K562 (cell line): ENCODE measurements around the gene LASP1NB.

Experiments
- ATAC-seq: fragments of 200-7000 bp; cut with Tn5 transposase; 3 replicates; pipeline ENCODE4 v1.9.1; 2020; ENCODE audit warnings: moderate library complexity
- BruUV-seq: library from RNA; stranded (reverse); fragments of 400-500 nt; replicated peaks from 2 replicates; lab custom pipeline; 2021; lab: Mats Ljungman, UMichigan
- CTCF ChIA-PET: fragments of 300-600 bp; formaldehyde crosslinking; extraction: SDS; loops from one replicate; lab custom pipeline; 2021; ENCODE audit warnings: low intra/inter-chr PET ratio; lab: Yijun Ruan, JAX
- POLR2A ChIA-PET: fragments of 300-600, 350-650 bp; sonication (Branson Sonifier 250); formaldehyde crosslinking; extraction: SDS; loops from one replicate; lab custom pipeline; 2021; ENCODE audit warnings: antibody characterized with exemption, inconsistent platforms; lab: Yijun Ruan, JAX
- DNase-seq, 4 experiments: peaks; one replicate each; pipeline versions ENCODE4 v3.0.0 to v3.0.0-alpha.2; 2011 to 2018; ENCODE audit warnings: low spot score in 3 of 4, mixed read lengths in 3 of 4; ENCODE audit errors: extremely low read depth in 1 of 4
- FAIRE-seq: peaks from 2 replicates; lab custom pipeline; 2011; peaks lifted over from hg19 to GRCh38; lab: Jason Lieb, UNC
- H2AFZ ChIP-seq: 2 replicates; pipeline ENCODE4 v1.6.0; 2011; ENCODE audit warnings: low read depth, low read length, control low read depth, inconsistent platforms
- H3K27ac ChIP-seq: fragments of 200-600 bp; 3 replicates; pipeline ENCODE4 v1.8.0; 2011; ENCODE audit warnings: low read depth, mild to moderate bottlenecking, control low read depth, inconsistent platforms, low read length, moderate library complexity, mixed read lengths; ENCODE audit errors: extremely low read depth
- H3K27me3 ChIP-seq, 2 experiments: fragments of 300-600 bp in 1 of 2; 2 replicates in 1 of 2; 3 replicates in 1 of 2; pipeline versions ENCODE4 v1.6.0 to v1.8.0; 2011; ENCODE audit warnings: inconsistent platforms in 2 of 2, low read length in 2 of 2, mild to moderate bottlenecking in 1 of 2, mixed read lengths in 1 of 2, moderate library complexity in 1 of 2; ENCODE audit not compliant: control insufficient read depth in 2 of 2, insufficient read depth in 2 of 2
- H3K36me3 ChIP-seq: fragments of 300-600 bp; 3 replicates; pipeline ENCODE4 v1.8.0; 2011; ENCODE audit warnings: mild to moderate bottlenecking, low read length, inconsistent platforms; ENCODE audit not compliant: control insufficient read depth, insufficient read depth
- H3K4me1 ChIP-seq, 2 experiments: fragments of 200-600 bp in 1 of 2; replicated peaks in 1 of 2; 2 replicates in 1 of 2; 3 replicates in 1 of 2; pipeline versions ENCODE4 v1.5.1 to v1.8.0; 2011; ENCODE audit warnings: inconsistent platforms in 2 of 2, low read length in 2 of 2, mild to moderate bottlenecking in 1 of 2, mixed read lengths in 1 of 2, moderate library complexity in 1 of 2; ENCODE audit not compliant: control insufficient read depth in 2 of 2, insufficient read depth in 2 of 2
- H3K4me2 ChIP-seq: 2 replicates; pipeline ENCODE4 v1.6.1; 2011; ENCODE audit warnings: low read length, control low read depth, inconsistent platforms, mixed read lengths; ENCODE audit not compliant: insufficient read depth
- H3K4me3 ChIP-seq: fragments of 200-600 bp; sonication (generic), shearing (Covaris generic); 2 replicates; pipeline ENCODE4 v1.5.1; 2016; ENCODE audit warnings: control low read depth, inconsistent platforms
- H3K79me2 ChIP-seq: fragments of 200-600 bp; 3 replicates; pipeline ENCODE4 v1.8.0; 2011; ENCODE audit warnings: low read length, inconsistent platforms; ENCODE audit not compliant: control insufficient read depth, insufficient read depth
- H3K9ac ChIP-seq, 2 experiments: 2 replicates each; pipeline versions ENCODE4 v1.6.0 to v1.6.1; 2011; ENCODE audit warnings: low read depth in 2 of 2, low read length in 2 of 2, control low read depth in 1 of 2, inconsistent platforms in 1 of 2, mild to moderate bottlenecking in 1 of 2, mixed read lengths in 1 of 2; ENCODE audit not compliant: insufficient read depth in 1 of 2
- H3K9me1 ChIP-seq: one replicate; pipeline ENCODE4 v1.6.0; 2011; ENCODE audit warnings: inconsistent platforms, mild to moderate bottlenecking, low read length, moderate library complexity; ENCODE audit not compliant: control insufficient read depth, insufficient read depth
- H3K9me3 ChIP-seq: replicated peaks from 2 replicates; pipeline ENCODE4 v1.5.1; 2011; ENCODE audit warnings: low read depth, low read length, inconsistent platforms; ENCODE audit not compliant: control insufficient read depth, insufficient read depth
- H4K20me1 ChIP-seq: replicated peaks from 2 replicates; pipeline ENCODE4 v1.6.1; 2011; ENCODE audit warnings: low read length, inconsistent platforms, mixed read lengths; ENCODE audit not compliant: control insufficient read depth, insufficient read depth
- CCAR2 ChIP-seq: fragments of 200-400 bp; formaldehyde crosslinking; IDR thresholded peaks from 2 replicates; pipeline ENCODE4 v1.6.1; 2017; ENCODE audit warnings: mild to moderate bottlenecking, low read depth, low read length
- CREM ChIP-seq: IDR thresholded peaks from 2 replicates; pipeline ENCODE4 v1.6.1; 2014; ENCODE audit warnings: antibody characterized with exemption, low read depth
- CXXC5 ChIP-seq: fragments of 250-450 bp; sonication (Bioruptor Pico); IDR thresholded peaks from 2 replicates; pipeline ENCODE4 v1.8.0; 2022; ENCODE audit warnings: inconsistent platforms, mild to moderate bottlenecking, moderate library complexity
- ELF1 ChIP-seq: fragments of 200-800 bp; sonication (Bioruptor generic); IDR thresholded peaks from 2 replicates; pipeline ENCODE4 v1.6.1; 2016; ENCODE audit warnings: missing genetic modification characterization, missing compliant biosample characterization
- EZH2 ChIP-seq: IDR thresholded peaks from 2 replicates; pipeline ENCODE4 v1.6.1; 2012; ENCODE audit warnings: low read depth, mild to moderate bottlenecking, inconsistent platforms, low read length, borderline replicate concordance
- FOXK1 ChIP-seq: sonication (generic); formaldehyde crosslinking; IDR thresholded peaks from 2 replicates; pipeline ENCODE4 v1.8.0; 2022; ENCODE audit warnings: missing genetic modification reagents, mild to moderate bottlenecking, borderline replicate concordance
- GABPA ChIP-seq: fragments of 200-800 bp; sonication (Bioruptor generic); conservative IDR thresholded peaks from 2 replicates; pipeline ENCODE4 v1.6.1; 2016; ENCODE audit warnings: low read depth, missing genetic modification characterization, missing compliant biosample characterization
- MEIS2 ChIP-seq: fragments of 450-650 bp; IDR thresholded peaks from 2 replicates; pipeline ENCODE4 v1.6.1; 2014; ENCODE audit warnings: mild to moderate bottlenecking; ENCODE audit not compliant: partially characterized antibody
- MTA1 ChIP-seq: fragments of 450-650 bp; IDR thresholded peaks from 2 replicates; pipeline ENCODE4 v1.6.1; 2017; ENCODE audit warnings: borderline replicate concordance
- POLR2G ChIP-seq: fragments of 200-400 bp; formaldehyde crosslinking; IDR thresholded peaks from 2 replicates; pipeline ENCODE4 v1.6.1; 2017; ENCODE audit warnings: low read depth, mild to moderate bottlenecking, antibody characterized with exemption, low read length, moderate library complexity
- PRMT5 ChIP-seq: sonication (generic); formaldehyde crosslinking; IDR thresholded peaks from 2 replicates; pipeline ENCODE4 v1.5.0; 2020; ENCODE audit warnings: missing genetic modification reagents
- RBM15 ChIP-seq: fragments of 200-400 bp; formaldehyde crosslinking; IDR thresholded peaks from 2 replicates; pipeline ENCODE4 v1.6.1; 2018; ENCODE audit warnings: mild to moderate bottlenecking, low read length, moderate library complexity; ENCODE audit not compliant: insufficient read depth
- SRSF9 ChIP-seq: fragments of 200-400 bp; formaldehyde crosslinking; IDR thresholded peaks from 2 replicates; pipeline ENCODE4 v1.6.1; 2017; ENCODE audit warnings: low read depth, low read length, borderline replicate concordance
- TBL1XR1 ChIP-seq, 2 experiments: IDR thresholded peaks; 2 replicates each; pipeline ENCODE4 v1.6.1; 2012; ENCODE audit warnings: improper control_type of control experiment in 2 of 2, low read length in 2 of 2, mild to moderate bottlenecking in 1 of 2
- ZFX ChIP-seq: sonication (generic); formaldehyde crosslinking; IDR thresholded peaks from 2 replicates; pipeline ENCODE4 v1.8.0; 2022; ENCODE audit warnings: mild to moderate bottlenecking, missing genetic modification reagents, moderate library complexity
- ZNF589 ChIP-seq: fragments of 200-800 bp; sonication (Bioruptor generic); IDR thresholded peaks from 2 replicates; pipeline ENCODE4 v1.6.1; 2016; ENCODE audit warnings: low read depth, missing genetic modification characterization, missing compliant biosample characterization
- ZNF830 ChIP-seq: fragments of 250-450 bp; sonication (Bioruptor Pico); IDR thresholded peaks from 2 replicates; pipeline ENCODE4 v1.5.0; 2021; ENCODE audit warnings: mild to moderate bottlenecking
- WGBS: fragments of 100-300 bp; shearing (Covaris generic); methylation state at CpG from one replicate; pipeline ENCODE4 v1.1.6; 2016; ENCODE audit warnings: low coverage, mixed read lengths; ENCODE audit not compliant: insufficient coverage; ENCODE audit errors: missing lambda C conversion rate; 5-methylcytosine and 5-hydroxymethylcytosine counted together
- in situ Hi-C: fragments of 300-500 bp; cut with MboI; formaldehyde crosslinking; loops from 4 replicates; pipeline ENCODE4 v1.15.0; 2018; ENCODE audit warnings: inconsistent platforms, mixed read lengths
- intact Hi-C: fragments of 100-400 bp; cut with micrococcal nuclease; formaldehyde crosslinking; loops from 2 replicates; pipeline ENCODE4 v1.14.2; 2022
- TF ChIP-seq, protein P1 (sequence below), 3 experiments: fragments of 200-800 bp in 1 of 3; sonication (Bioruptor generic) in 1 of 3; sonication (generic) in 1 of 3; formaldehyde crosslinking in 1 of 3; IDR thresholded peaks; 2 replicates each; pipeline versions ENCODE4 v1.6.1 to v1.8.0; 2016 to 2022; ENCODE audit warnings: mild to moderate bottlenecking in 2 of 3, missing compliant biosample characterization in 2 of 3, missing genetic modification characterization in 2 of 3, missing genetic modification reagents in 1 of 3
- TF ChIP-seq, protein P2 (sequence below): fragments of 200-800 bp; sonication (Bioruptor generic); IDR thresholded peaks from 2 replicates; pipeline ENCODE4 v1.6.1; 2017; ENCODE audit warnings: missing genetic modification characterization, missing compliant biosample characterization
- TF ChIP-seq, protein P3 (sequence below): sonication (generic); IDR thresholded peaks from 2 replicates; pipeline ENCODE4 v1.6.1; 2016

Gene LASP1NB

GRCh38 chr17:38960402-38960801, 35.0 kb downstream of the LASP1NB start (continued):
- TF ChIP-seq, protein P1, sequence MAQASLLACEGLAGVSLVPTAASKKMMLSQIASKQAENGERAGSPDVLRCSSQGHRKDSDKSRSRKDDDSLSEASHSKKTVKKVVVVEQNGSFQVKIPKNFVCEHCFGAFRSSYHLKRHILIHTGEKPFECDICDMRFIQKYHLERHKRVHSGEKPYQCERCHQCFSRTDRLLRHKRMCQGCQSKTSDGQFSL (CRISPR knock-in tag; IDR thresholded peaks at IDR 0.05) = no peak
- TF ChIP-seq, protein P1 (tag; IDR thresholded peaks at IDR 0.05) = no peak
- no peak for TF ChIP-seq ZFX (CRISPR knock-in tag)
- no peak for TF ChIP-seq TBL1XR1 (IDR thresholded peaks at IDR 0.05; ENCODE audit: low read length in 2 of 2)
- no peak for TF ChIP-seq SRSF9

DNA sequence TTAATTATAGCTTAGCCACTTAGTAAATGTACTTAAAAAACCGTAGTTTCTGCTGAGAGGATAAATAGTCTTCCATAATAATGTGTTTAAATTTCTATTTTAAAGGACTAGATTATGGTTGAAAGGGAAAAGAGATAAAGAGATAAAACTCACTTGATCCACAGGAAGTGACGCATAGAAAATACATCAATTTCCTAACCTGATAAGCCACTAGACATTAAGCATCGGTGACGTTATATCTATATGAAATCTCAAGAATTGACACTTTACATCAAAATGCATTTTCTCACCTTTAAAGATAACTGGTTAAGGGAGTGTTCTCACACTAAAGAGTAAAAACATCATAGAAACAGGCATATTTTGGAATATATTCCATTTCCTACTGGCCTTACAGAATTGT, 36.0 kb downstream of the LASP1NB start:
- no peak for FAIRE-seq
- Histone ChIP-seq H2AFZ (no peak overlapping the region), H3K9me1 (no peaks in the 10 kb centered on the region), H3K9me3 (no peaks in the 10 kb centered on the region), H3K36me3 (no peaks in the 10 kb centered on the region), H3K9ac (no peak overlapping the region), H3K27ac (no peak overlapping the region), H3K27me3 (no peaks in the 10 kb centered on the region), H4K20me1 (no peaks in the 10 kb centered on the region), H3K4me3 (no peak overlapping the region), H3K4me2 (no peak overlapping the region), H3K4me1 (no peaks in the 10 kb centered on the region), H3K79me2 (no peaks in the 10 kb centered on the region)
- 6% methylated on average over 4 of the region's 4 CpGs for WGBS
- in situ Hi-C loops (no loop called here), intact Hi-C loops (no loop called here)
- DNase-seq = no peak
- ChIA-PET POLR2A (no interaction called here), CTCF (no interaction called here)
- BruUV-seq = no TSS peak
- no peak for ATAC-seq
- TF ChIP-seq PRMT5 (CRISPR knock-in tag) = no peak
- TF ChIP-seq ZNF589 = no peak
- TF ChIP-seq MTA1 = no peak
- no peak for TF ChIP-seq EZH2
- TF ChIP-seq CXXC5 (CRISPR knock-in tag) = no peak
- no peak for TF ChIP-seq ELF1 (tag)
- no peak for TF ChIP-seq FOXK1
- TF ChIP-seq MEIS2 = peak; percentile 8
- no peak for TF ChIP-seq CCAR2
- TF ChIP-seq, protein P2, sequence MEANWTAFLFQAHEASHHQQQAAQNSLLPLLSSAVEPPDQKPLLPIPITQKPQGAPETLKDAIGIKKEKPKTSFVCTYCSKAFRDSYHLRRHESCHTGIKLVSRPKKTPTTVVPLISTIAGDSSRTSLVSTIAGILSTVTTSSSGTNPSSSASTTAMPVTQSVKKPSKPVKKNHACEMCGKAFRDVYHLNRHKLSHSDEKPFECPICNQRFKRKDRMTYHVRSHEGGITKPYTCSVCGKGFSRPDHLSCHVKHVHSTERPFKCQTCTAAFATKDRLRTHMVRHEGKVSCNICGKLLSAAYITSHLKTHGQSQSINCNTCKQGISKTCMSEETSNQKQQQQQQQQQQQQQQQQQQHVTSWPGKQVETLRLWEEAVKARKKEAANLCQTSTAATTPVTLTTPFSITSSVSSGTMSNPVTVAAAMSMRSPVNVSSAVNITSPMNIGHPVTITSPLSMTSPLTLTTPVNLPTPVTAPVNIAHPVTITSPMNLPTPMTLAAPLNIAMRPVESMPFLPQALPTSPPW (CRISPR knock-in tag) = no peak
- TF ChIP-seq ZNF830 = no peak
- no peak for TF ChIP-seq POLR2G
- TF ChIP-seq RBM15 = no peak
- 0 out of 2 replicates have a peak, but pooled peaks have one; percentile 10 for TF ChIP-seq CREM
- TF ChIP-seq, protein P3, sequence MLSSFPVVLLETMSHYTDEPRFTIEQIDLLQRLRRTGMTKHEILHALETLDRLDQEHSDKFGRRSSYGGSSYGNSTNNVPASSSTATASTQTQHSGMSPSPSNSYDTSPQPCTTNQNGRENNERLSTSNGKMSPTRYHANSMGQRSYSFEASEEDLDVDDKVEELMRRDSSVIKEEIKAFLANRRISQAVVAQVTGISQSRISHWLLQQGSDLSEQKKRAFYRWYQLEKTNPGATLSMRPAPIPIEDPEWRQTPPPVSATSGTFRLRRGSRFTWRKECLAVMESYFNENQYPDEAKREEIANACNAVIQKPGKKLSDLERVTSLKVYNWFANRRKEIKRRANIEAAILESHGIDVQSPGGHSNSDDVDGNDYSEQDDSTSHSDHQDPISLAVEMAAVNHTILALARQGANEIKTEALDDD = no peak
- TF ChIP-seq GABPA (tag) = peak; percentile 48; the same call in 1 of the 2 replicates
